C4-2B (cell line): ENCODE results near the gene FXYD3.

Experiments used
- CTCF ChIP-seq: fragments of 450-650 bp; conservative IDR thresholded peaks from 2 replicates; pipeline ENCODE4 v1.5.1; 2017; ENCODE audit warnings: mild to moderate bottlenecking
- ZFX ChIP-seq: fragments of 450-650 bp; IDR thresholded peaks from 2 replicates; pipeline ENCODE4 v1.6.1; 2017

- TF ChIP-seq CTCF (no peak), ZFX (no peak)
These were observed 14.8 kb upstream of the FXYD3 start for GRCh38 chr19:35100588-35101533.
